ENCODE measurements around the gene PLPPR1.

DNA sequence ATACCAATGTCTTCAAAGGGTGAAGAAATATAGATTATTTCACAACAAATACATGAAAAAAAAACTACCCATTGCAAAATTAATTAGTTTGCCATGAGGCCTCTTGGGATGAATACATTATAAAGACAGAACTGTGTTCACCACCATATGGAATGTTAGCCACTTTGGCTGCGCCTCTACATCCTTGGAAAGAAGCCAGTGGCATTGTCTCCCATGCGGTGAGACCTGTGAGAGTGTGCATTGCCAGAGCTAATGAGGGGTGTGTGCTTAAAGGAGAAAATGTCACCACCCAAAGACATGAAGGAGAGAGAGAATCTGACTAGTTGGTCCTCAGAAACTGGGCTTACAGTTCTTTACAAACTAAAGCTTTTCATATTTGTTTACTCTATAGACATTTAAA, 110.6 kb downstream of the PLPPR1 start:
- TF ChIP-seq POLR2AphosphoS5 (IDR thresholded peaks at IDR 0.05; ENCODE audit: low read depth, low read length), result no peak
- TF ChIP-seq POLR2A (IDR thresholded peaks at IDR 0.05; ENCODE audit: low read depth, low read length), result no peak
